Articular chondrocyte of knee joint (primary cell): ENCODE results near the gene MEST. TPM values are rescaled to one million over a fixed set of nuclear protein-coding genes. Genes with fewer than 3 reads are reported as not detected.

Source experiments
- small RNA-seq: library from RNA; depleted of rRNA; stranded (forward); fragments of <200 nt; gene quantifications from one replicate; pipeline ENCODE3, GENCODE V24; 2012
- total RNA-seq: library from RNA; depleted of rRNA; stranded (reverse); fragments of >200 nt; gene quantifications from 2 replicates; pipeline ENCODE4 v1.2.3, GENCODE V29; 2012

MEST gene, protein sequence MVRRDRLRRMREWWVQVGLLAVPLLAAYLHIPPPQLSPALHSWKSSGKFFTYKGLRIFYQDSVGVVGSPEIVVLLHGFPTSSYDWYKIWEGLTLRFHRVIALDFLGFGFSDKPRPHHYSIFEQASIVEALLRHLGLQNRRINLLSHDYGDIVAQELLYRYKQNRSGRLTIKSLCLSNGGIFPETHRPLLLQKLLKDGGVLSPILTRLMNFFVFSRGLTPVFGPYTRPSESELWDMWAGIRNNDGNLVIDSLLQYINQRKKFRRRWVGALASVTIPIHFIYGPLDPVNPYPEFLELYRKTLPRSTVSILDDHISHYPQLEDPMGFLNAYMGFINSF
- total RNA-seq, result 988 and 1,396 TPM in 2 replicates

DNA sequence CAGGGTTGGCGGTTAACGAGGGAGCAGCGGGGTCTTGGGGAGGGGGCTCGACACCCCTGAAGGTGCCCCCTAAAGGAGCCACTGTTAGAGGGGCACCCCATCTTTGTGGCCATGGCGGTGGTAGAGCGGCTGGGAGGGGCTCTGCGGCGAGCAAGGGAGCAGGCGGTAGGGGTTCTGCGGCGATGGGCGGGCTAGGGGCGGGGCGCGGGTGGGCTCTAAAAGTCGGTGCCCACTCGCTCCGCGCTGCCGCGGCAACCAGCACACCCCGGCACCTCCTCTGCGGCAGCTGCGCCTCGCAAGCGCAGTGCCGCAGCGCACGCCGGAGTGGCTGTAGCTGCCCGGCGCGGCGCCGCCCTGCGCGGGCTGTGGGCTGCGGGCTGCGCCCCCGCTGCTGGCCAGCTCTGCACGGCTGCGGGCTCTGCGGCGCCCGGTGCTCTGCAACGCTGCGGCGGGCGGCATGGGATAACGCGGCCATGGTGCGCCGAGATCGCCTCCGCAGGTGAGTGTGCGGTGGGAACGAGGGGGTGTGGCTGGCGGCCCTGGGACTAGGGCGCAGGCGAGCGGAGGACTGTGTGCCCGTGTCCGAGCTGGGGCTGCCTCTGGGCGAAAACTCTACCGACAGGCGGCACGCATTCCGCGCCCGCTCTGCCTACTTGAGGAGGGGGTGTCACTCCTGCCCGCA, at the start of gene MEST:
Gene MEST (plus strand): TSS at position 245 of the 682 bp plus-strand sequence. CDS start 229 bp downstream, at position 474.

Small RNAs within 50 kb of the gene (small RNA-seq; reads per million reads assigned to genes)
- gene MIR335 (not detected), gene RF02148 (not detected), gene RF02149 (not detected), gene RF02150 (not detected)

Other genes with a start within 250 kb of the MEST start
- 0.26 and 0.43 TPM in 2 replicates for gene CPA2, start 225.2 kb upstream of the MEST start, total RNA-seq
- 250 and 331 TPM in 2 replicates for gene CPA4, start 198.9 kb upstream of the MEST start, total RNA-seq
- gene CPA5, start 147.3 kb upstream of the MEST start, total RNA-seq, result 0.11 and 0.13 TPM in 2 replicates
- 2.2 and 3.7 TPM in 2 replicates for gene CPA1, start 111.6 kb upstream of the MEST start, total RNA-seq
- 12.4 and 13.3 TPM in 2 replicates for gene CEP41, start 51.1 kb upstream of the MEST start, total RNA-seq
- 60.3 and 63.6 TPM in 2 replicates for gene COPG2, start 176.7 kb downstream of the MEST start, total RNA-seq
- gene TSGA13, start 194.5 kb downstream of the MEST start, total RNA-seq, result not detected in 2 replicates
- gene KLF14, start 242.1 kb downstream of the MEST start, total RNA-seq, result 0.13 TPM in 1 of 2 replicates, not detected in the other